ENCODE measurements around the gene PREB.
"Not testable (repeated sequence)": the region's sequence is repeated elsewhere in the genome, so short reads cannot be mapped to it uniquely, and the experiment has no call there.

The PREB gene

DNA sequence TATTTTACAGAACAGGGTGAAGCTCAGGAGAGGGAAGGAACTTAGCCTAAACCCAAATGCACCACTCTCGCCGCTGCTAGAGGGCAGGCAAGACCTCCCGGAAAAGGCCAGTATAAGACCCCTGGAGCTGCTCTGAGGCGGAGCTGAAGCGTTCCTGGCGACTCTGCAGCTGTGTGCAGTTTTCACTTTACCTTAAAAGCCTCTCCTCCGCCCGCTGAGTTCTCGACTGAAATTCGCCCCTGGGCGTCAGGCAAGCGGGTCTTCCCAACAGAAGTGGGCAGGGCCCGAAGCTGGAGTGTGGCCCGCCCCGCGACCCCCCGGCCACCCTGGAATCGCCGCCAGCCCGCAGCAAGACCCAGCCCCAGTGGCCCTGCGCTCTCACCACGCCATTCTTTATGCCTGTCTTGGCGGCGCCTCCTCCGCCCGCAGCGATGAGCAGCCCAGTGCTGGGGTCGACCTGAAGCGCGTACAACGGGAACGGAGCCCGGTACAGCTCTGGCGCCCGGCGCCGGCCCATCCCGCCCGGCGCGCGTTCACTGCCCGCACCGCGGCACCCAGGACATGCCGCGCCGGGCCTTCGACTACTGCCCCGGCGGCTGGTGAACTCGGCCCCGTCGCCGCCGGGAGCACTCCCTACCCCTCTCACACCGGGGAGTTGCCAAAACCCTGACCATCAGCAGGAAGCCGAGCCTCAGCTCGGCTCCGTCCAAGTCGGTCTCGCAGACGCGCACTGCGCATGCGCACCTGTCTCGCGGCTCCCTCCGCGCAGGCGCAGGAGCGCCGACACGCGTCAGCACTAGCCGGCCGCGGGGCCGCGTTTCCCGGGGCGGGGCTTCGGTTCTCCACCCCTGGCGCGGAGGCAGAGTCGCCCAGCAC, at the start of gene PREB:
PREB (minus strand) TSS at position 732 of the 876 bp plus-strand sequence; CDS start at position 517, 215 bp downstream.
- TF ChIP-seq, protein P1, sequence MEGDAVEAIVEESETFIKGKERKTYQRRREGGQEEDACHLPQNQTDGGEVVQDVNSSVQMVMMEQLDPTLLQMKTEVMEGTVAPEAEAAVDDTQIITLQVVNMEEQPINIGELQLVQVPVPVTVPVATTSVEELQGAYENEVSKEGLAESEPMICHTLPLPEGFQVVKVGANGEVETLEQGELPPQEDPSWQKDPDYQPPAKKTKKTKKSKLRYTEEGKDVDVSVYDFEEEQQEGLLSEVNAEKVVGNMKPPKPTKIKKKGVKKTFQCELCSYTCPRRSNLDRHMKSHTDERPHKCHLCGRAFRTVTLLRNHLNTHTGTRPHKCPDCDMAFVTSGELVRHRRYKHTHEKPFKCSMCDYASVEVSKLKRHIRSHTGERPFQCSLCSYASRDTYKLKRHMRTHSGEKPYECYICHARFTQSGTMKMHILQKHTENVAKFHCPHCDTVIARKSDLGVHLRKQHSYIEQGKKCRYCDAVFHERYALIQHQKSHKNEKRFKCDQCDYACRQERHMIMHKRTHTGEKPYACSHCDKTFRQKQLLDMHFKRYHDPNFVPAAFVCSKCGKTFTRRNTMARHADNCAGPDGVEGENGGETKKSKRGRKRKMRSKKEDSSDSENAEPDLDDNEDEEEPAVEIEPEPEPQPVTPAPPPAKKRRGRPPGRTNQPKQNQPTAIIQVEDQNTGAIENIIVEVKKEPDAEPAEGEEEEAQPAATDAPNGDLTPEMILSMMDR (conservative IDR thresholded peaks at IDR 0.05; ENCODE audit: low read length): peak; percentile 55
- DNase-seq (ENCODE audit: low read depth): peak; percentile 90
- H3K4me3 ChIP-seq (ENCODE audit: low read length): peak within 1 kb of the TSS; percentile 86

GRCh38 chr2:27184115-27184514, 49.7 kb upstream of the PREB start:
- peak; percentile 78 for DNase-seq (ENCODE audit: low read depth)
- no peak overlapping the region for H3K4me3 ChIP-seq (ENCODE audit: low read length)
- TF ChIP-seq, protein P1 (conservative IDR thresholded peaks at IDR 0.05; ENCODE audit: low read length): no peak

DNA sequence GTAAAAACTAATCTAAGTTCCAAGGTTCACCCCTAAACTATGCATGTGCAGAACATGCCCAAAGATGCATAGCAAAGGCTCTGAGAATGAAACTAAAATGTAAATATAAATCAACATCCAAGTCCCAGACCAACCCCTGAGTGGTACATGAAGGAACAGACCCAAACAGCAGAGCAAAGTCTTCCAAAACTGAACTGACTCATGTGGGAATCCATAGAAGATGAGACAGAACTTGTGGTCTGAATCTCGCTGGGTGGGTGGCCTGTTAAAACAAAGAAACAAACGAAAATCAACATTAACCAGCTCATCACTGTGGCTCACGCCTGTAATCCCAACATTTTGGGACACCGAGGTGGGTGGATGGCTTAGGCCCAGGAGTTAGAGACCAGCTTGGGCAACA, 47.9 kb upstream of the PREB start:
- TF ChIP-seq, protein P1 (conservative IDR thresholded peaks at IDR 0.05; ENCODE audit: low read length): no peak
- DNase-seq (ENCODE audit: low read depth): peak; percentile 62
- no peak overlapping the region for H3K4me3 ChIP-seq (ENCODE audit: low read length)

- H3K4me3 ChIP-seq (ENCODE audit: low read length): no peak overlapping the region
- no peak for DNase-seq (ENCODE audit: low read depth)
Measured at GRCh38 chr2:27179344-27180000, 45.0 kb upstream of the PREB start.

DNA sequence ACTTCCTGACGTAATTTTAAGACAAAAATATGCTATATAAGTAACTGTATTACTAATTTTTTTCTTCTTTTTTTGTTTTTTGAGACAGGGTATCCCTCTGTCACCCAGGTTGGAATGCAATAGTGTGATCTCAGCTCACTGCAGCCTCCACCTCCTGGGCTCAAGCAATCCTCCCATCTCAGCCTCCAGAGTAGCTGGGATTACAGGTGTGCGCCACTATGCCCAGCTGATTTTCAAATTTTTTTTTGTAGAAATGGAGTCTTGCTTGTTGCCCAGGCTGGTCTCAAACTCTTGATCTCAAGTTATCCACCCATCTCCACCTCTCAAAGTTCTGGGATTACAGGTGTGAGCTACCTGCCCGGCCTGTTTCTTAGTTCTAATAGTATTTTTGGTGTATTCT, 44.0 kb upstream of the PREB start:
- TF ChIP-seq, protein P1 (conservative IDR thresholded peaks at IDR 0.05; ENCODE audit: low read length): no peak
- no peak for DNase-seq (ENCODE audit: low read depth)
- H3K4me3 ChIP-seq (ENCODE audit: low read length): no peak overlapping the region

More at GRCh38 chr2:27179344-27180000, 45.0 kb upstream of the PREB start:
- TF ChIP-seq, protein P1 (conservative IDR thresholded peaks at IDR 0.05; ENCODE audit: low read length): no peak

- TF ChIP-seq, protein P1 (conservative IDR thresholded peaks at IDR 0.05; ENCODE audit: low read length): no peak
- no peak for DNase-seq (ENCODE audit: low read depth)
- H3K4me3 ChIP-seq (ENCODE audit: low read length): no peak overlapping the region
Measured at GRCh38 chr2:27177441-27178351, 43.3 kb upstream of the PREB start.

DNA sequence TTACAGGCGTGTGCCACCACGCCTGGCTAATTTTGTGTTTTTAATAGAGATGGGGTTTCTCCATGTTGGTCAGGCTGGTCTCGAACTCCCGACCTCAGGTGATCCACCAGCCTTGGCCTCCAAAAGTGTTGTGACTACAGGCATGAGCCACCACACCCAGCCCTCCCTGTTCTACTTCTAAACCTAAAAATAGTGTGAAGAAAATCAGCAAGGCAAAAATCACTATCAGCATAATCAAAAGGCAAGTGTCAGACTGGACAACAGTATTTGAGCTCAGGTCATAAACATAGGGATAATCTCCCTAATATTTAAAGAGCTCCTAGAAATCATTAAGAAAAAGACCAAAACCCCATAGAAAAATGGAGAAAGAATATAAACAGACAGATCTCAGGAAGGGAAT, 41.3 kb upstream of the PREB start:
- not testable (repeated sequence) for H3K4me3 ChIP-seq (ENCODE audit: low read length); DNase-seq (ENCODE audit: low read depth)

Measured in AG10803 (cell line).